GM21529 (cell line): ENCODE results near the gene ITGA11.

Source experiments
- ATAC-seq: cut with Tn5 transposase; IDR thresholded peaks from one replicate; pipeline ENCODE4 v1.9.1; 2021; ENCODE audit not compliant: unreplicated experiment

The ITGA11 gene

DNA sequence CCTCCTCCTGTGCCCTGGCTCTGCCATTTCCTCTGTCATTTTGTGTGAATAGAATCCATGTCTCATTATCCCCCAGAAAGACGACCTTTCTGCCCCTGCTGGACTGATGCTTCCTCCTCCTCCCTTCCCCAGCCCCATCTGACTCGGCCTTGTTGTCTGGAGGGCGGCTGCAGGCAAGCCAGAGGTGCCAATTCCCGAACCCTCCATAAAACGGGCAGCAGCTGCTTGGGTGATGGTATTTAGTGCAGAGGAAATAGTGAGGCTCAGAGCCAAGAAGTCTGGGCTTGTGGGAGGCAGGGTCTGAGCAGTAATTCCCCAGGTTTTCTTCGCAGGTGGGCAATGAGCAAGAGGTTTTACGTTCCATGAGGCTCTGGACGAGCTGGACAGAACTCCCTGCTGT, 71.2 kb downstream of the ITGA11 start:
- no peak for ATAC-seq

DNA sequence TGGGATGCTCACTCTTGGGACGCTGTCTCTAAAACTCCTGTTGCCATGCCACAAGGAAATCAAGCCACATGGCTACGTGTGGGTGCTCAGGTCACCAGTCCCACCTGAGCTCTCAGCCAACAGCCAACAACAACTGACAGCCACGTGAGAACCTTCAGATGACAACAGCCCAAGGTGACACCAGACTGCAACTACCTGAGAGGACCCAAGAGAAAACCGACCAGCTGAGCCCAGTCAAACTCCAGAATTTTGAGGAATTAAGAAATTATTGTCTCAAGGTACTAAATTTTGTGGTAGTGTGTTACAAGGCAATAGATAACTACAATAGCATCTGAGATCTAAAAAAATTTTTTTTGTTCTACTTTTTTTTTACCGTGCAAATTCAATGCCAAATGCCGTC, 75.2 kb downstream of the ITGA11 start:
- ATAC-seq: no peak

GRCh38 chr15:68354923-68355322, 77.0 kb downstream of the ITGA11 start:
- no peak for ATAC-seq

GRCh38 chr15:68354268-68354667, 77.7 kb downstream of the ITGA11 start:
- ATAC-seq: no peak

- ATAC-seq: no peak
These were observed 78.4 kb downstream of the ITGA11 start for GRCh38 chr15:68353421-68354135.

DNA sequence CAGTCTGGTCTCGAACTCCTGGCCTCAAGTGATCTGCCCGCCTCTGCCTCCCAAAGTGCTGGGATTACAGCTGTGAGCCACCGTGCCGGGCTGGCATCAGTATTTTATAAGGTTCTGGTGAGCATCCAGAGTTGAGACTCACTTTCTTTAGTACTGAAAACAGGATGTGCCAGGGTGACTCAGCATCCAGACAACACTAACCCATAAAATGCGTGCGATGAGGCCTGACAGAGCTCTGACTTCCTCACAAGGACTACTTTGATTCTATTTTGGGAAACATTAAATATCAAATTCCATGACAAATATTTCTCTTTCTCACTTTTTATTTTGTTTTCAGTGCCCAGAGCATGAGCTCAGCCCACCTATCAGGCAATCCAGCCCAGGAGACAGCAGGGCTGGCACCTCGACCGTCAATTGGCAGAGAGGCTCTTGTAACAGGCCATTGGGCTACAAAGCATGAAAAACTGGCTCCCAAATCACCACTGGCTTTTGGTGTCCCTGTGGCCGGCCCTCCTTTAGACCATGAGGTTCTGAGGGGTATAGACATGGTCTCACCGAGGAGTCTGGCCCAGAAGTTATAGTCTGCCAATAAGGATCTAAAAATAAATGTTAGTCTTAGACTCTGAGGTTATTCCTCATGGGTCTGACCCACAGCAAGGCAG, 79.4 kb downstream of the ITGA11 start:
- ATAC-seq: no peak

- ATAC-seq: no peak
These were observed 82.8 kb downstream of the ITGA11 start for GRCh38 chr15:68349151-68349550.

GRCh38 chr15:68348606-68349005, 83.4 kb downstream of the ITGA11 start:
- ATAC-seq: no peak

DNA sequence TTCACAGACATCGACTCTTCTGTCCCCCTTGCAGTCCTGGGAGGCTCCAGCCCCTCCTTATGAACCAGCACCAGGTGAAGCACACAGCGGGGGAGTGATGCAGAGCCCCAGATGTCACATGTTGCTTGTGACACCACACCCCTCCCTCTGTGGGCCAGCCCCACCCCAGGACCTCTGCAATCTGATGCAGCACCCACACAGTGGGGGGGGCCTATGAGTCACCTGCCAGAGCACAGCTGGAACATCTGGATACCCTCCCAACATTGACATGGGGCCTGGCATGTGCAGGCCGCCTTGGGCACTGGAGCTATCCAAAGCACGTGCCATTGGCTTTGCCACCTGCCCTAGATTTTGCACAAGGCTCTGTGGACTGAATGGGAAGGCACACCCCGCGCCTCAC, 83.9 kb downstream of the ITGA11 start:
- no peak for ATAC-seq

DNA sequence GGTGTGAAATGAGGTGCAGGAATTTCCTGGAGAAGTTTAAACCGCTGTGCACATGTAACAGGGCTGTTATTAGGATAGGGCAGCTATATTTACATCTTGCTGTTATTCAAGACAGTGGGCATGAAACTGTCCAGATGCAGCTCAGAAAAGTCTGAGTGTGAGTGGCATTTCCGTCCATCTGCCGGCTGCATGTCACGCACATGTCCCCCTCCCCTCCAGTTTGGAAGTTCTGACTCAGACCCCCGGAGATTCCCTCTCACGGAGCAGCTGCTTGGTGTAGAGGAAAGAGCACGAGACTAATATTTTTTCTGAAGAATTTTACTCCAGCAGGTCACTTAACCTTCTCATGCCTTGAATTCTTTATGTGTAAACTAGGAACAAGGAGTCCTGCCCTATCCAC, 84.6 kb downstream of the ITGA11 start:
- no peak for ATAC-seq

DNA sequence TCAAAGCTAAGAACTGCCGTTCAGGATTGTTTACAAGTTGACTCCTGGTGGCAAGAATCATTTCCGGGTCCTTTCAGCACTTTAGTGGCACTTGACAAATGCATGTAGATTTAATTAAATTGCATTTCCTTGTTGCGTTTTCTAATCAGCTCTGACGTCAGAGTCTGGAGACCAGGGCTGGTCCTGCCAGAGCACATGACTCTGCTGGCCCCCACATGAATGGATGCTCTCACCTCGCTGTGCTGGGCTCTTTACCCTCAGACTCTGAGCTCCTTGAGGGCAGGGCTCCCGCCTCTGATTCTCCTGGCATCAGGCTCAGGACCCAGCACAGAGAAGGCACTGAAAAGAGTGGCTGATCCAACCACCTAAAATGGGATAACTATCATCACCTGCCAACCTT, 85.0 kb downstream of the ITGA11 start:
- no peak for ATAC-seq

- ATAC-seq: no peak
These were observed 86.5 kb downstream of the ITGA11 start for GRCh38 chr15:68345481-68345880.

DNA sequence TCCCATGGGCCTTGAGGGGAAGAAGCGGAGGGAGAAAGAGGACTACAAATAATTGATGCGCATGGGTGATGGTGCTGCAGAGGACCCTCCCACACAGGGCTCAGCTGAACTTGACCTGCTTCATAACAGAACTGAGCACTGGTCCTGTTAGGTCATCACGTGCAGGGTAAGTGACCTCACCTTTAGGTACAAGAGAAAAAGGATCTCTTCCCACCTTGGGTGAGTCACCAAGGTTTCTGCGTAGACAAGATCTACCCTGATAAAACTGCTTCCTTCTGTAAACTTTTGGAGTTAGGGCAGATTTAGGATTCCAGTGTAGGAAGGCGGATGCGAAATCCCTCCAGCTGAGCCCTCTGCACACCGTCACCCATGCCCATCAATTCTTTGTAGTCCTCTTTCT, 87.4 kb downstream of the ITGA11 start:
- ATAC-seq: no peak

DNA sequence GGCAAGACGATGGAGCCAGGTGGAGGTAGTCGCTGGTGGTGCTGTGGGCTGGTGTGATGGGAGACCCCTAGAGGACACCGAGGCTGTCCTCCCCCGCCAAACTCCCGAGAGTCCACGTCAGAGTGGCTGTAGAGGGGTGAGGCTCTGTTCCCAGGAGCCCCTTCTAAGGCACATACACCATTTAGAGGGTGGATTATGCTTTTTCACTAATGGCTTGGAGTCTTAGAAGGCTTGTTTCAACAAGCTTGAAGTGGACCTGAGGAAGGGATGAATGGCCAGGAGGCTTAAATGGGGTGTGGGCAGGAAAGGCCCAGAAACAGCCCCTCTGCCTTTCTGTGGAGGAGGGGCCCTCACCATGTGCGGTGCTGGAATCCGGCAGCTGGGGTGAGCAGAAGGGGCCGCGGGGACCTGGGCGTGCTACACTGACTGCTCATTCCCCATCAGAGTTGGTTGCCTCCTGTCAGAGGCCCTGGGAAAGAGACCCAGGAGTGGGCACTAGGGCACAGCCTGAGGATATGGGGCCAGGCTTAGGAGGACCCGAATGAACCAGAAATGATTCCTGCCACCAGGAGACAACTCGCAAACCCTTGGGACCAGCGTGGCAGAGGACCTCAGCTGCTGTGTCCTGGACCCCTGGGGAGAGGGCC, 88.3 kb downstream of the ITGA11 start:
- no peak for ATAC-seq

GRCh38 chr15:68341760-68342725, 89.9 kb downstream of the ITGA11 start:
- ATAC-seq: no peak

DNA sequence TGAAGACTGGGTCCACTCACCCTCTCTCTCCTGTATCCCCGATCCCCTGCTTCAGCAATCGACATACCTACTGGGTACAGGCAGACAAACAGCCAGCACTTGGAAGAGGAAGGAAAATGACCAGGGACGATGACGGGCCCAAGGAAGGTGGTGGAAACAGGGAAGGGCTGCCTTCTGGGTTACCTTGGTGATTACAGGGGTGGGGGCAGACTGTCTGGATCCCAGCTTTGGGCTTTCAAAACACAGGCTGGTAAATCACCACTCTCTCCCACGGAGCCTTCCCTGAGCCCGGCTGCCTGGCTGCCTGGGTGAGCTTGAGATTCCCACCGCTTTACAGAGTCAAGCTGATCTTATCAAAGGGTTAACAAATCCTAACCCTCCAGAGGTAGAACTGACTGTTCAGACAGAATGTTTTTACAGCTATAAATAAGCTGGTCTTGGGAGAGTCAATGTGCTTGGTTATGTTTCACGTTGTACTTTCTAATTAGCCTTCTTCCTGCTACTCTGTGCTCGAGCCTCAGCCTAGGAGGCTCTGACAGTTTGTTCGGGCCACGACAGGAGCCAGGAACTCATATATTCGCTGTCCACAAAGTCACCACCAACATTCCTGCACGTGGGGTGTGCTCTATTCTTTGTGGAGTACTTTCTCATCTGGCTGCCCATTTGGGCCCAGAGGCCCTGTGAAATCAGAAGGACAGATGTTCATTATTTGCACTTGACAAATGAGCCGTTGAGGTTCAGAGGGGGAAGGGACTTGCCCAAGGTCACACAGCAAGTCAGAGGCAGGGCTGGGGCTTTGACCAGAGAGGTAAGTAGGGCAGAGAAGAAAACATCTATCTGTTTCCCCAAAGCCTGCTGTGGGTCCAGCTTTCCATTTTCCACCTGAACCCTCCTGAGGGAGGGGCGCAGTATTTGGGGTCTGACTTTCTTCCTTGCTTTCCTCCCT, 91.0 kb downstream of the ITGA11 start:
- ATAC-seq: no peak

DNA sequence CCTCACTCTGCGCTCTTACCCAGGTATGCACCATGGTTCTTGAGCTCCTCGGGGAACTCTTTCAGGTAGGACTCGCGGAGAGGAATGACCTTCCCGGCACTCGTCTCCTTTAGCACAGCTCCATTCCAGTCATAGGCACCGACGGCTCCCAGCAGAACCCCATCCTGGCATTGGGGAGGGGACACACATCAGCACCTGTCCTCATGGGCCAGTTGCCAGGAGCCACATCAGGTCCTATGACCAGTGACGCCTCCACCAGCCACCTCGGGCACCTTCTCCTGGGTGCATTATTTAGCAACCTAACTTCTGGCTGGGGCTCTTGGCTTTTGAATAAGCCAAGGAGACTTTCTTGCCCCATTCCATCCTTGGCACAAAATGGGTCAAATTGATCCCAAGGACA, 92.5 kb downstream of the ITGA11 start:
- ATAC-seq: no peak

DNA sequence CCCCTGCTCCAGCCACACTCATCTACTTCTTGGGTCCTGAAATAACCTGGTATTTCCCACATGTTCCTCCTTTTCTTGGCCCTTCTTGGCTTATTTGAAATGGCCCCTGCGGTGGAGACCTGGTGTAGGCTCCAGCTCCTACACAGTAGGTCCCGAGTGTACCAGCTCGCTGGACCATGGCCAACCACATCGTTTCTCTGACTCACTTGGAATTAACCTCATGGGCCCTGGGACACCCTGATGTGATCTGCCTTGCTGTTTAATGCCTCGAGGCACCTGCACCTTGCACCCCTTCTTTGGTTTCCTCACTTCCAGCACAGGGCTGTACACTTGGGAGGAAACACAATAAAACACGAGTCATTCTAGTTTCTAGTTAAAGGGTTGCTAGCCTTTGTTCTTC, 94.1 kb downstream of the ITGA11 start:
- no peak for ATAC-seq

DNA sequence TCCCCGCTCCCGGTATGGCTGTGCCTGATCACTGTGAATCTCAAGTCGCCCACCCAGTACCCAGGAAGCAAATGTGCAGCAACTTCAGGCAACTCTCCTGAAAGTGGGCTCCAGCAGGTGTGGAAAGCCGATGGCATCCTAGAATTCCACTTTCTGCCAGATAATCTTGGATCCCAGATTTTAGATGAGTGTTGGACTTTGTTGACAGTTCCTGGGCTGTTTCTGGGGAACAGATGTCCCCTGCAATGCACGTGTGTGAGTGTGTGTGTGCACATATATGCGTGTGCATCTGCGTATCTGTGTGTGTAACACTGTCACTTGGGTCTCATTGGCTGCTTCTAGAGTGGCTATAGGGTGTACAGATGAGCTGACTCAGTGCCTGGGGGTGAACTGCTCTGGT, 95.4 kb downstream of the ITGA11 start:
- ATAC-seq: no peak

- ATAC-seq: no peak
These were observed 96.3 kb downstream of the ITGA11 start for GRCh38 chr15:68335655-68336054.
